Activated T-cell treated with anti-CD3 and anti-CD28 coated beads for 48 hours (primary cell): ENCODE data around the gene OR5AN1.
"Not testable (repeated sequence)": the region's sequence is repeated elsewhere in the genome, so short reads cannot be mapped to it uniquely, and the experiment has no call there.

Experiments
- DNase-seq: peaks from one replicate; pipeline ENCODE4 v3.0.0-alpha.2; 2020; ENCODE audit warnings: low read depth

OR5AN1 gene

DNA sequence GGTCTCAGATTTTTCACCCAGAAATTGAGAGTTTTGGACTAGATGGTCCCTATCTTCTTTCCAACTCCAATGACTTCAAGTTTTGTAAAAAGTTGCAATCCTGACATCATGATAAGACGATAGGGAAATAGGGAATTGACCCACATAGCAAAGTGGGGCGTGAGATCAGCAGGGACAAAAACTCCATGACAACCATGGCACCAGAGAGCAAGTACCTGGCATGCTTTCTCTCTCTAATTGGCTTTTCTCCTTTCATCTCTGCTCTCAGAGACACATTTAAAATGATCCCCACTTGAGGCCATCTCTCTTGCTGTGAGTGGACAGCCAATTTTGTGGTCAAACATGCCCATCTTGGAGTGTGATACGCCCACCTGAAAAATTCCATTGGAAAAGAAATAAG lies at the start of gene OR5AN1:
TSS of gene OR5AN1 (plus strand) at position 301 of the 400 bp plus-strand sequence. CDS start 5,564 bp downstream, outside the sequence.
- no peak for DNase-seq

DNA sequence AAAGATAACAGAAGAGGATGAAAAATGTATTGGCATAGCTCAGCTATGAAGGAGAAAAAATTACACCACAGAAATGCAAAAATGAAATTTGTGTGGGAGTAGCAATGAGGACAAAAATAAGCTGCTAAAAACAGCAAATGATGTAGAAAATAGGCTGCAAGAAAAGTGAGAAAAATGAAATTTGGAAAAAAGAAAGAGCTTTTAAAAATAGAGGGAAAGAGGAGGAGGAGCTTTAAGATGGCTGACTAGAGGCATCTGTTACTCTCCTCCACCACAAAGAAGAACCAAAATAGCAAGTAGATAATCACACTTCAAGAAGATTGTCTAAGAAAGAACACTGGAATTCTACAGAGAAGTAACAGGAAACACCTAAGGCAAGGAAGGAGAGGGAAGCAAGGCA lies 23.7 kb upstream of the OR5AN1 start:
- no peak for DNase-seq

DNA sequence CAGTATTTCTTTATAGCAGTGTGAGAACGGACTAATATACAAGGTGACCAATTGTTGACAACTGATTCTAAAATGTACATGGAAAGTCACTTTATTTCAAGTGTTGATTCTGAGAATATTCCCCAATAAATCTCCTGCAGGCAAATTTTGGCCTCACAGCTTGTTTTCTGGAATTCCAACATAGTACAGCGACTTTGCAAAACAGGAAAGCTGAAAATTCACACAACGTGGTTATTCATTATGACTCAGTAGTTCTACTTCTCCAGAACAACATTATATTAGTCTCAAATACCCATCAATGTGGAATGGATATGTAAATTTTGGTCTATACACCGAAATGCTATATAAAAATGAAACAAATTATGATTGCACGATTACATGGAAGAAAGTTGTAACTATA lies 22.5 kb upstream of the OR5AN1 start:
- no peak for DNase-seq

DNA sequence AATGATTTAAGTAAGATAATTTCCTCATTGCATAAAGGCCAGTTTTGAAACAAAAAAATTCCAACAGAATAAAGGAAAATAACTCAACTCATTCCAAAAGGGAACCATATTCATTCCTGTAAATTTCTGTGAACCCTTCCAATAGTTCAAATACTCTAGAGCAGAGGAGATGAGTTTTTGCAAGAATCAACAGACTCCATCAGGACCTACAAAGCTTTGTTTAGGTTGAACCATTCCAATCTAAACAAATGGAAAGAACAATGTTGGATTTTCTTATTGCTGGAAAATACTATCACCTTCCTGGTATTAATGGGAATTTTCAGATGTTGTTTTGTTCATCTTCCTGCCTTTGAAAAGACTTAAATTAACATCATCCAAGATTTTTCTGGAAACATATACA lies 21.8 kb upstream of the OR5AN1 start:
- DNase-seq: no peak

DNA sequence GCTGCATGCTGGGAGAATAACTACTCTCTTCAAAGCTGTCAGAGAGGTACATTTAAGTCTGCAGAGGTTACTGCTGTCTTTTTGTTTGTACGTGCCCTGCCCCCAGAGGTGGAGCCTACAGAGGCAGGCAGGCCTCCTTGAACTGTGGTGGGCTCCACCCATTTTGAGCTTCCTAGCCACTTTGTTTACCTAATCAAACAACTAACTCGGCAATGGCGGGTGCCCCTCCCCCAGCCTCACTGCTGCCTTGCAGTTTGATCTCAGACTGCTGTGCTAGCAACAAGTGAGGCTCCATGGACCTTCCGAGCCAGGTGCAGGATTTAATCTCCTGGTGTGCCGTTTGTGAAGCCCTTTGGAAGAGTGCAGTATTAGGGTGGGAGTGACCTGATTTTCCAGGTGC lies 9.0 kb upstream of the OR5AN1 start:
- DNase-seq: not testable (repeated sequence)

GRCh38 chr11:59355226-59355625 lies 3.5 kb upstream of the OR5AN1 start:
- DNase-seq: no peak

DNA sequence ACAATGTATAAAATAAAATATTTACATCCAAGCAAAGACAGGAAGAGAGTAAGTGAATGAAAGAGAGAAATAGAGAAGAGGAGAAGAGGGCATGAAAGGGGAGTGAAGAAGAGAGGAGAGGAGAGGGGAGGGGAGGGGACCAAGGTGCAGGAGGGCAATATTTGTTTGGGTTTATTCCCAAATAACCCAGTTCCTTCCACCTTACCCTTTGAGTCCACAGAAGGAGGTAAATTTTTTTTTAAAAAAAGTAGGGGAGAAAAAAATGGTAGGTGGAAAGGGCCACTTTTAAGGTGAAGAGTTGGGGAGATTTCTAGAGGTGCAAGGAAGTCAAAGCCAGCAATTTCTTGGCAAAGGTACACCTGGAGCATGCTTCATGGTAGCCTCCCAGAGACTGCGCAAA lies 2.1 kb upstream of the OR5AN1 start:
- DNase-seq: no peak

DNA sequence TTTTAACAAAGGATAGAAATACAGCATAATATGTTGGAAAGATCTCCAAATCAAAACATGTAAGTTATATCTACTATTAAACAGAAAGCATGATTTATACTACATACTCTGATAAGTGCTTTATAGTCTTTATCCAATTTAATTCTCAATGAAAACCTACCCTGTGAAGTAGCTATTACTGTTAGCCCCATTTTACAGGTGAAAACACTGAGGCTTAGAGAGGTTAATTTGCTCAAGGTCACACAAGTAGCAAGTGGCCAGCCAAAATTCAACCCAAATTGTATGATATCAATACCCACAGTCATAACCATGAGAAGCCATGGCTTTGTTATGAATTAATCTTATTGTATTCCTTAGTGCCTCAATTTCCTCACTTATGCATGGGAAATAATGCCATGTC lies 675 bp upstream of the OR5AN1 start:
- no peak for DNase-seq

DNA sequence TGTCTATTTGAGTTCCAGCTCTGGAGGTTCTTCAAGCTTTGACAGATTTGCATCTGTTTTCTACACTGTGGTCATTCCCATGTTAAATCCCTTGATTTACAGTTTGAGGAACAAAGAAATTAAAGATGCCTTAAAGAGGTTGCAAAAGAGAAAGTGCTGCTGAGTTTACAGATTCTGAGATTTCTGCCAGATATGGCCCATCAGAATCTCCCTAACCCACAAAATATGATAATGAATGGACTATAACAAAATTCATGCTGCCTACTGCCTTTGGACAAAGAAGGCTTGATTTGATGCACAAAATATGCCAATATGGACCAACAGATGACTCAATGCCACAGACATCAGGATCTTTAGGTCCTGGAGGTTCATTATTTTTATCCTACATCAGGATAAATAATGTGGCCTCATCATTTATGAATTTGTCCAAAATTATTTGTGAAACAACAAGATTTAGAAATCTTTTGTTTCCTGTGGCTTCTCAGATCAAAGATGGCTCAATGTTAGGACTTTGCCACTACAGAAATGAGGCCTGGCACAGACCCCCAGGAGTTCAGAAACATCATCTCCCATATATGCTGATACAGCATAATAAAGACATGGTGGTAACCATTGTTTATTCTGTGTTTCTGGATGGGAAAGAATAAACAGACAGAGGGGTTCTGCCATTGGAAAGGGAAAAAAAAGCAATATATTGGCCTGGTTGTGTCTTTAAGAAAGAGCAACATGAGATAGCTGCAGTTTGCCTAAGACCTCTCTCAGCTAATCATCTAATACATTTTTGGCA lies 6.7 kb downstream of the OR5AN1 start:
- no peak for DNase-seq

DNA sequence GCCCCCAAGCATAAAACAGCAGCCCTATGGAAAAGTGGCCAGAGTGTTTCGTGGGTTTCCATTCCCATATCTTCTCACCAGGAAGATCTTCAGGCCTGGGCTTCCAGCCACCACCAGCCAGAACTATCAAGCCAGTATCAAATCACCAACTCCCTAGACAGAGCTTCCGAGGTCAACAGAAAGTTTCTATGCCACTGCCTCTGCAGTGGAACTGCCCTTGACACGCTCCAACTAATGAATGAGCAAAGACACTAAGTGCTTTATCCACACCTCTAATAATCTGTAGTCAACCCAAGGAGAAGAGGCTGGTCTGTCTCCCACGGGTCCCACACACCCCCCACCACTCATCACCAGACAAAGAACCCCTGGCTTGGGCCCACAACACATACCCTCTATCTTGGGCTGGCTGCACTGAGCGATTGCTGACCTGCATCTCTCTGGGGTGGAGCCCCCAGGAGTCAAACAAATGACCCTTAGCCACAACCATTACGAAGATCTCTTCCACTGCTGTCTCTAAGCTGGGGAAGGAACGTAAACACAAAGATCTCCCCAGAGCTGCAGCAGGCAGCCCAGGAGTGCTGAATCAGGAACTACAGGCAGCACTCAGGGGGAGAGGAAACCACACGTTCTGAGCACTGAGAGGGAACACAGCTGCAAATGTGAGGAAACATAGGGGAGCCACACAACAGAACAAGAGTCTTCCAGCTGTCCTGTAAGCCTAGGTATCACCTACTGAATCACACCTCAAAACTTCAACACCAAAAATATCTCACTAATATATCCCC lies 9.7 kb downstream of the OR5AN1 start:
- DNase-seq: no peak

DNA sequence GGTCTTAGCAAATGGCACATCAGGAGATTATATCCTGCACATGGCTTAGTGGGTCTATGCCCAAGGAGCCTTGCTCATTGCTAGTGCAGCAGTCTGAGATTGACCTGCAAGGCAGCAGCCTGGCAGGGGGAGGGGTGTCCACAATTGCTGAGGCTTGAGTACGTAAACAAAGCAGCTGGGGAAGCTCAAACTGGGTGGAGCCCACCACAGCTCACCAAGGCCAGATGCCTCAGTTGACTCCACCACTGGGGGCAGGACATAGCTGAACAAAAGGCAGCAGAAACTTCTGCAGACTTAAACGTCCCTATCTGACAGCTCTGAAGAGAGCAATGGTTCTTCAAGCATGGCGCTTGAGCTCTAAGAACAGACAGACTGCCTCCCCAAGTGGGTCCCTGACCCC lies 13.6 kb downstream of the OR5AN1 start:
- not testable (repeated sequence) for DNase-seq

DNA sequence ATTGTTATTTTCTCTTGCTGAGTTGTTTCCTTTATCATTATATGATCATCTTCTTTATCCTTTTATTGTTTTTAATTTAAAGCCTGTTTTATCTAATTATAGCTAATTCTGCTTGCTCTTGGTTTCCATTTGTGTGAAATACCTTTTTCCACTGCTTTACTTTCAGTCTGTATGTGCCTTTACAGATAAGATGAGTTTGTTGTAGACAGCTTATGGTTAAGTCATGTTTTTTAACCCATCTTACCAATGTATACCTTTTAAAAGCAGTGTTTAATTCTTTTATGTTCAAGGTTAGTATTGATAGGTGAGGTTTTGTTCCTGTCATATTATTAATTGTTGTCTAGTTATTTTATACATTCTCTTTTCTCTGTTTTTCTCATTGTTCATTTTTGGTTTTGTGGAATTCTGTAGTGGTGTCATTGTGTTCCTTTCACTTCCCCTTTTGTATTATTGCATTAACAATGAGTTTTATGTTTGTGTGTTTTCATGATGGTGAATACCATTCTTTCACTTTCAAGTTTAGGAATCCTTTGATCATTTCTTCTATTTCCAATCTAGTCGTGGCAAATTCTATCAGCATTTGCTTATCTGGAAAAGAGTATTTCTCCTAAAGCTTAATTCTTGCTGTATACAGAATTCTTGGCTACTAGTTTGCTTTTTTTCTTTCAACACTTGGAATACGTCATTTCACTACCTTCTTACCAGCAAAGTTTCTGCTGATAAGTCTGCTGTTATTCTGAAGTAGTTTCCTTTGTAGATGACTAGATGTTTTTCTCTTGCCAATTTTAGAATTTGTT lies 21.8 kb downstream of the OR5AN1 start:
- DNase-seq: no peak

DNA sequence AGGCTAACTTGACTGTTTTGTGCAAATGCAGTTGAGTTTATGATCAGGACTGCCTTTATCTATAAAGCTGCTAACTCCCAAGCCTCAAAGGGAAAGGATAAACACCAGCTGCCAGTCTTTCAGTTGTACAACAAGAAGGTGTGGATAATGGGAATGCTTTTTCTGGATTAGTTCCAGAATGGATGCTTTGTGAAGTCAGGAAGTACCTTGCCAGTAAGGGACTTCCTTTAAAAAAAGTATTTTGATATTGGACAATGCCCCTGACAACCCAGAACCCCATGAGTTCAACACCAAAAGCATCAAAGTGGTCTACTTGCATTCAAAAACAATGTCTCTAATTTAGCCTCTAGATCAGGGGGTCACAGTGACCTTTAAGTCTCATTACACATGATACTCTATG lies 35.5 kb downstream of the OR5AN1 start:
- no peak for DNase-seq

DNA sequence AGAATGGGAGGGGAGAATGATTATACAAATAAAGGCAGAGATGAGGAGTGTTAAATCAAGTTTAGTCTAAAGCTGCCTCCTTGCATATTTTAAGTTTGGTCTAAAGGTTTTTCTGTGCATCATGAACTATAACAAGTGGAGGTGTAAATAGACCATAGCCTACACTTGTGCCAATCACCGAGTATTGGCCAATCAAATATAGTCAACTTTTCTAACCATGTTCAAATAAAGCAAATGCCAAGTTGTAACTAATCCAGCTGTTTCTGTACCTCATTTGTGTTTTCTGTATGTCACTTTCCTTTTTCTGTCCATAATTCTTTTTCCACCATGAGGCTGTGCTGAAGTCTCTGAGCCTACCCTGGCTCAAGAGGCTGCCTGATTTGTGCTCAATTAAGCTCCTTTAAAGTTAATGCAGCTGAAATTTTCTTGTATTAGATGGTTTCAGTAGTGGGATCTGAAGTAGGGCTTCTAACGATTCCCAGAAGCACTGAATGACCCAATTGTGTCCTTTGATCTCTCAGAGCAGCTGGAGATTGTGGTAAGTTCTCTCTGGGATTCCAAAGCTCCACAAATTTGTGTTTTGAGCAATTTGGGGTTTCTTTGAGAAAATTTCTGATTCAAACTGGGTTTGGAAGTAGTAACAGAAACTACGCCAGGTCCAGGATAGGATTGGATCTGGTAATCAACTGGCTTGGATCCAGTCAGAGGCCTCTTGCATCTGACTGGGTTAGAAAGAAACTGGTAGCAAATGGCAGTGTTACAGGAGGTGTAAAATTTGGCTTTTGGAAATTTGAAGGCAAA lies 42.0 kb downstream of the OR5AN1 start:
- no peak for DNase-seq

- DNase-seq: no peak
Observed at GRCh38 chr11:59401262-59401552, 42.5 kb downstream of the OR5AN1 start.

DNA sequence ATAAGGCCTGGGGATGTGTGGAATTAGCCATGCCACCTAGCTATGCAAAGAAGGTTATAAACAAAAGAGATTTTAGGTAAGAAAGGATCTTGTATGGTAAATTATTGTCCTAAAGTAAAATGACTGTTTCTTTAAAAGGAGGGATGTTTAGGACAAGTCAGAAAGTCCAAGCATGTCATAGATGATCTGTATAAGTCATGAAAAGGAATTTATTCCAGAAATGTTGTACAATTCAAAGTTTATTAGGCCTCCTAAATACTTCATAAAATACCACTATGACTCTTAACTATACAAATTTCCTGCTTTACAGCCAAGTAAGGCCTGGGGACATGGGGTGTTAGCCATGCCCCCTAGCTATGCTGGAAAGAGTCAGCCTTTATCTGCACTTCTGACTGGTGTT lies 44.9 kb downstream of the OR5AN1 start:
- no peak for DNase-seq

DNA sequence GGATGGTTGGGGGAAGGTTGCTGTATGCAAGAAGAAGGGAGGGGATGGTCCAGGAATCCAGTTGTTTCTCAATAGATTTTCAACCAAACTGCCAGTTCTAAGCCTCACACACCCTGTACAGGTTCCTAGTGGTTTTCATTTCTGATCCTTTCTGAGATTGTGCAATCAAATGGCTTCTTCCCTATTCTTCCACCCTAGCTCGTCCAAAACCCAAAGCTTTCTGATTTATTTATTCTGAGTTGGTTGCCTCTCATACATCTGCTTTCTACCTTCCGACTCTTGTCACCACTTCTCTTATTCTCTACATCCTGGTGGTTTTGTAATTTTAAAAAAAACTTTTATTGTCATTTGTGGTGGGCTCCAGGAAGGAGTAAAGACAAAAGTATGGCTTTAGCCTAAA lies 55.0 kb downstream of the OR5AN1 start:
- no peak for DNase-seq

GRCh38 chr11:59415111-59415510 lies 56.4 kb downstream of the OR5AN1 start:
- DNase-seq: no peak

GRCh38 chr11:59416613-59417012 lies 57.9 kb downstream of the OR5AN1 start:
- DNase-seq: no peak

- no peak for DNase-seq
Observed at GRCh38 chr11:59417023-59417422, 58.3 kb downstream of the OR5AN1 start.

- DNase-seq: no peak
Observed at GRCh38 chr11:59418156-59418555, 59.5 kb downstream of the OR5AN1 start.
